ENCODE results near the gene UBE2D4. TPM values are rescaled to one million over a fixed set of nuclear protein-coding genes. Genes with fewer than 3 reads are reported as not detected.

UBE2D4 gene
- total RNA-seq (2022; extraction: Qiagen RNA extraction): 8.0 to 11.7 TPM (median 11.0 TPM) in 5 replicates

GRCh38 chr7:43925984-43926797, at the start of gene UBE2D4:
Gene UBE2D4, plus strand, starts transcription at chr7:43926436. Its CDS starts 97 bp downstream, at chr7:43926533.

GRCh38 chr7:43906331-43907010, 19.8 kb upstream of the UBE2D4 start, which contains the start of gene URGCP:
Gene URGCP, minus strand, starts transcription at chr7:43906596. Its CDS starts 21 bp downstream, at chr7:43906575.

GRCh38 chr7:43997532-43997931, 71.3 kb downstream of the UBE2D4 start, which contains the start of gene SPDYE1:
Gene SPDYE1, plus strand, starts transcription at chr7:43997897. Its CDS starts 2,053 bp downstream, at chr7:43999950.

Other genes with a start within 250 kb of the UBE2D4 start
- gene COA1, start 196.9 kb upstream of the UBE2D4 start, total RNA-seq (2022; extraction: Qiagen RNA extraction): 84.7 to 92.8 TPM (median 87.8 TPM) in 5 replicates
- 63.7 to 90.7 TPM (median 67.6 TPM) in 5 replicates for gene BLVRA, start 167.8 kb upstream of the UBE2D4 start, total RNA-seq (2022; extraction: Qiagen RNA extraction)
- gene MRPS24, start 56.9 kb upstream of the UBE2D4 start, total RNA-seq (2022; extraction: Qiagen RNA extraction): 227 to 251 TPM (median 247 TPM) in 5 replicates
- gene URGCP, start 19.8 kb upstream of the UBE2D4 start, total RNA-seq (2022; extraction: Qiagen RNA extraction): 24.7 to 30.4 TPM (median 29.4 TPM) in 5 replicates
- gene SPDYE1, start 71.5 kb downstream of the UBE2D4 start, total RNA-seq (2022; extraction: Qiagen RNA extraction): not detected in 5 replicates
- 61.2 to 73.7 TPM (median 66.3 TPM) in 5 replicates for gene DBNL, start 118.3 kb downstream of the UBE2D4 start, total RNA-seq (2022; extraction: Qiagen RNA extraction)
- not detected in 5 replicates for gene PGAM2, start 139.1 kb downstream of the UBE2D4 start, total RNA-seq (2022; extraction: Qiagen RNA extraction)
- 4.3 to 6.8 TPM (median 6.3 TPM) in 5 replicates for gene POLM, start 156.1 kb downstream of the UBE2D4 start, total RNA-seq (2022; extraction: Qiagen RNA extraction)
- gene AEBP1, start 177.9 kb downstream of the UBE2D4 start, total RNA-seq (2022; extraction: Qiagen RNA extraction): 0.02 TPM in 1 of 5 replicates, not detected in the others
- gene POLD2, start 197.1 kb downstream of the UBE2D4 start, total RNA-seq (2022; extraction: Qiagen RNA extraction): 138 to 183 TPM (median 176 TPM) in 5 replicates
- gene MYL7, start 214.9 kb downstream of the UBE2D4 start, total RNA-seq (2022; extraction: Qiagen RNA extraction): not detected in 5 replicates

All from A549 treated with dexamethasone at 1 μM for 4 hours (cell line).